Measurements from ENCODE around the gene SLC35E4. TPM values are rescaled to one million over a fixed set of nuclear protein-coding genes. Genes with fewer than 3 reads are reported as not detected.

SLC35E4 gene
- total and polyA plus RNA-seq, 9 of the 15 experiments (the other 6 are each of a cell fraction or from before 2014, with no cell fraction given), result 0.06 to 2.3 (median 0.86) TPM; not detected in 1

- Histone ChIP-seq H3K4me1 (replicated peaks in 1 of 2; ENCODE audit: control insufficient read depth in 2 of 2, insufficient read depth in 2 of 2, low read length in 2 of 2) (no peaks in the 10 kb centered on the region), H3K9ac (ENCODE audit: insufficient read depth in 1 of 2, low read depth in 2 of 2, low read length in 2 of 2) (no peak overlapping the region), H3K79me2 (ENCODE audit: control insufficient read depth, insufficient read depth, low read length) (no peaks in the 10 kb centered on the region), H3K9me1 (ENCODE audit: control insufficient read depth, insufficient read depth, low read length) (no peaks in the 10 kb centered on the region), H4K20me1 (replicated peaks; ENCODE audit: control insufficient read depth, insufficient read depth, low read length) (no peaks in the 10 kb centered on the region), H2AFZ (ENCODE audit: low read depth, low read length) (no peak overlapping the region), H3K27ac (ENCODE audit: extremely low read depth, low read depth, low read length) (no peak overlapping the region), H3K27me3 (ENCODE audit: control insufficient read depth in 2 of 2, insufficient read depth in 2 of 2, low read length in 2 of 2) (no peaks in the 10 kb centered on the region; a peak in 1 of 5 replicates), H3K4me2 (ENCODE audit: insufficient read depth, low read length) (no peak overlapping the region), H3K4me3 (no peak overlapping the region), H3K36me3 (ENCODE audit: control insufficient read depth, insufficient read depth, low read length) (no peaks in the 10 kb centered on the region), H3K9me3 (replicated peaks; ENCODE audit: control insufficient read depth, insufficient read depth, low read depth, low read length) (no peaks in the 10 kb centered on the region)
- TF ChIP-seq ZNF212 (CRISPR knock-in tag; IDR thresholded peaks at IDR 0.05), result no peak
- TF ChIP-seq ZZZ3 (IDR thresholded peaks at IDR 0.05), result no peak
- TF ChIP-seq KDM1A (IDR thresholded peaks at IDR 0.05), result no peak
- no peak for TF ChIP-seq ZNF740 (CRISPR knock-in tag; IDR thresholded peaks at IDR 0.05)
- no peak for TF ChIP-seq ZNF740 (tag; IDR thresholded peaks at IDR 0.05)
- no peak for TF ChIP-seq RAD21 (CRISPR knock-in tag; conservative IDR thresholded peaks at IDR 0.05 in 1 of 2, IDR thresholded peaks at IDR 0.05 in 1 of 2)
- no peak for TF ChIP-seq RBM34 (IDR thresholded peaks at IDR 0.05; ENCODE audit: borderline replicate concordance, insufficient read depth, low read length)
- no peak for TF ChIP-seq ILK (tag; IDR thresholded peaks at IDR 0.05; ENCODE audit: borderline replicate concordance, low read depth)
- TF ChIP-seq TGIF2 (CRISPR knock-in tag; IDR thresholded peaks at IDR 0.05), result no peak
- DNase-seq (ENCODE audit: extremely low read depth in 1 of 4, low spot score in 3 of 4) (no peak), FAIRE-seq (no peak), ATAC-seq (no peak)
- CTCF ChIA-PET (ENCODE audit: low intra/inter-chr PET ratio), result no interaction called here
- BruUV-seq (replicated peaks), result no TSS peak
- 29% methylated on average over 4 of the region's 4 CpGs for WGBS (ENCODE audit: insufficient coverage, low coverage, missing lambda C conversion rate)
- in situ Hi-C loops (cut with MboI), result no loop called here
- intact Hi-C loops (cut with micrococcal nuclease), result no loop called here
- POLR2A ChIA-PET, result no interaction called here
These were observed 51.8 kb downstream of the SLC35E4 start for GRCh38 chr22:30687358-30687757.
